HG02885 (cell line): Measurements from ENCODE around the gene MVD.

ENCODE experiments used
- ATAC-seq: cut with Tn5 transposase; IDR thresholded peaks from one replicate; pipeline ENCODE4 v1.9.1; 2021; ENCODE audit warnings: mild to moderate bottlenecking; ENCODE audit not compliant: unreplicated experiment, poor library complexity

MVD gene

DNA sequence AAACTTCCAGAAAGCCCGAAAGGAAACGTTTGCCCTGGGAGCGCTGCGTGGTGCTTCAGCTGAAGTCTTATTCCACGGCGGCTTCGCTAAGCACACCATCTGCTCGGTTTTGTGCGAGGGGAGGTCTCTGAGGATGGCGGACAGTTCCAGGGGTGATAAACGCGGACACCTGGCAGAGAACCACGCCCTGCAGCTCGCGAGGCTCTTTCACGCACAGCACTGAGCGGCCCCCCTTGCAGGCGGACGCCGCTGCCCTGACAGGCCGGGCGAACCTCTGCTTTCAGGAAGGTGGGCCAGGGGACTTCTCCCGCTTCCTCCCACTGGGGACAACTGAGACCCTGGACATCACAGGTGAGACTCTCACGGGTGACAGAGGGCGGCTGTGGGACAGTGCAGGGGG, 3.7 kb downstream of the MVD start:
- ATAC-seq = no peak

GRCh38 chr16:88658714-88659113, 4.2 kb downstream of the MVD start:
- no peak for ATAC-seq

- no peak for ATAC-seq
Measured at GRCh38 chr16:88657371-88657770, 5.5 kb downstream of the MVD start.

DNA sequence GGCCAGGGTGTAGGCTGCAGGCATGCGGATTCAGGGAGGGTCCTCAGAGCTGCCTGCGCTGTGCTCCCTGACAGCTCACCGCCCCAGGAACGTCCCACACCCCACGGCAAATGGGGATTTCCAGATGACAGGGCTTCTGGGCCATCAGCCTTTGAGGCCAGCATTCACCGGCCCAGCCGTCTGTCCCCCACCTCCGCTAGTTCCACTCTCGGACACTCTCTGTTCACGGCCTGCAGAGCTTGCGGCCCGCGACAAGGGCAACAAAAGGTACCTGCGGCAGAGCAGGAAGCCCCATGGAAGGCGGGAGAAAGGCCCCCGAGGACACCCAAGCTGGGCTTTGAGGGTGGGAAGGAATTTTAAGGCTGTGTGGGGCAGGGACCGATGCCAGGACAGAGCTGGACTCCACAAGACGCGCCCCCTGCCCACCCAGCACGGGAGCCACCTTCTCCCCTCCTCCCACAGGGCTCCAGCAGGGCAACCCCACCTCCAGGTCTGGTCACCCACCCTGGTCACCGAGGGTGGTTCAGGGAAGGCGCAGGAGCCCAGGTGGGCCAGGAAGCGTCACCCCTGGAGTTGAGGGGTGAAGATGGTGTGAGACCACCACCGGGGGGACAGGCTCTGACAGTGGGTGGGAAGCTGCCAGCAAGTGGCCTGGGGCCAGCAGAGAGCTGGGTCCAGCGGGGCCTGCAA, 6.5 kb downstream of the MVD start:
- ATAC-seq = no peak

GRCh38 chr16:88655733-88656281, 7.1 kb downstream of the MVD start:
- no peak for ATAC-seq

- no peak for ATAC-seq
Measured at GRCh38 chr16:88655053-88655732, 7.7 kb downstream of the MVD start.

DNA sequence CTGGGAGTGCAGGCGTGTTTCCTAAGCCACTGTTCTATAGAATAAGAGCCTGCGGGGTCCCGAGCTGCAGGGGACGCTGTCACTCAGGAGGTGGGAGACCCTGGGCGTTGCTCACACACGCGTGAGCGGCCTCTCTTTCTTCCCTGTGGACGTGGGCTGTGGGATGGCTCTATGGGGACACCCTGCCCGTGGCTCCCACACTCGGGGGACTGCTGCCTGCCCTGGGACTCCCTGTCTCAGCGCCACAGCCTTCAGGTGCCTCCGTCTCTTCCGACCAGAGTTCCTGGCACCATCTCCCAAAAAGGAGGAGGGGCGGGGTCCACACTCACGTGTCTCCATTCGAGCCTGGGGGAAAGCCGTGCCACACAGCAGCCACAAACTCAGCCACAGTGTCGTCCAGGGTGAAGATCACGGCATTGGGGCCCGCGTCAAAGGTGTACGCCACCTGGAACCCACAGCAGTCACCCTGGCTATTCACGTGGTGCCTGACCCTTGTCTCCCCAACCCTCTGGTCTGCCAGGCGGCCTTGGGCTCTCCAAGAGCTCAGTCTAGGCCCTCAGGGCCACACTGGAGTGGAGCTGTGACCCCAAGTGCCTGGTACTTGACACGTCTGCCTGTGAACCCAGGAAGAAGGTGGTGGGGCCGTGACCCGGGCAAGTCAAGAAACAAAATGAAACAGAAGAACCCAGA, 8.4 kb downstream of the MVD start:
- no peak for ATAC-seq

GRCh38 chr16:88653596-88654362, 9.1 kb downstream of the MVD start:
- ATAC-seq = no peak

- ATAC-seq = no peak
Measured at GRCh38 chr16:88653101-88653500, 9.8 kb downstream of the MVD start.

- ATAC-seq = no peak
Measured at GRCh38 chr16:88652762-88653063, 10.2 kb downstream of the MVD start.

- no peak for ATAC-seq
Measured at GRCh38 chr16:88651989-88652761, 10.7 kb downstream of the MVD start.

- peak; percentile 77 for ATAC-seq
Measured at GRCh38 chr16:88651276-88651988, 11.5 kb downstream of the MVD start.

GRCh38 chr16:88650749-88651275, 12.1 kb downstream of the MVD start, which contains the start of gene CYBA:
Gene CYBA, minus strand, starts transcription at chr16:88651053. Its CDS starts 40 bp downstream, at chr16:88651013.
- peak; percentile 80 for ATAC-seq

DNA sequence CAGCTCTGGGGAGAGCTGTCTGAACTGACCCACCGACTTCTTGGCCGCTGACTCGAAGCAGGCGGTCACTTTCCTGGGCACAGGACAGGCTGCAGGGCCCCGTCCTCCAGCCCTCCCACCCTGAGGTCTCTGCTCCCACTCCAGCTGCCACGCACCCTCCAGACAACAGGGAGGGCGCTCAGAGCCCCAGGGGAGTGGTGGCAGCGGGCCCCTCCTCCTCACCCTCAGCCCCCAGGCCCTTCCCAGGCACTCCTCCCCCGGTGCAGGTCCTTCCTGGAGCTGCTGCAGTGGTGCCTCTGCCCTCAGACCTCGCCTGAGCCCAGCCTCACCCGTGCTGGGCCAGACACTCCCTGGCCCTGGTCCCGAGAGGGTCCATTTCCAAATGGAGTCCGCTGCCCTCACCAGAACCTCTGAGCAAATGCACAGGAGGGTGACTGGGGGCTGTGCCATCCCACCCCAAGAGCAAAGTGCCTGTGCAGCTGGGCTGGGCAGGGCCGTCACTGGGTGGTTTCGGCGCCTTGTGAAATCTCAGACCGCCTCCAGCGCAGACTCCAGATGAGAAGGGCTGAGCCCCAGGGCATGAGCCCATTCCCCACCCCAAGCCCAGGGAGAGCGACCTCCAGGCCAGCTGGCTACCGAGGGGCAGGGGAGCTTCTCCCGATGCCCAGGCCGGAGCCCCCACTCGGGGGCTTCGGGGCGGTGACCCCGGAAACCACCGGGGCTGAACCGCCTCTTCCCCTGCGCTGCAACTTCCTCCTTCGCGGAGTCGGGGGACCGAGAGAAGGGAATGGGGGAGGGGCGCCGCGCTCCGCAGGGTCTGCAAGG, 12.8 kb downstream of the MVD start:
- ATAC-seq = peak; percentile 17

GRCh38 chr16:88649195-88649923, 13.5 kb downstream of the MVD start:
- no peak for ATAC-seq

DNA sequence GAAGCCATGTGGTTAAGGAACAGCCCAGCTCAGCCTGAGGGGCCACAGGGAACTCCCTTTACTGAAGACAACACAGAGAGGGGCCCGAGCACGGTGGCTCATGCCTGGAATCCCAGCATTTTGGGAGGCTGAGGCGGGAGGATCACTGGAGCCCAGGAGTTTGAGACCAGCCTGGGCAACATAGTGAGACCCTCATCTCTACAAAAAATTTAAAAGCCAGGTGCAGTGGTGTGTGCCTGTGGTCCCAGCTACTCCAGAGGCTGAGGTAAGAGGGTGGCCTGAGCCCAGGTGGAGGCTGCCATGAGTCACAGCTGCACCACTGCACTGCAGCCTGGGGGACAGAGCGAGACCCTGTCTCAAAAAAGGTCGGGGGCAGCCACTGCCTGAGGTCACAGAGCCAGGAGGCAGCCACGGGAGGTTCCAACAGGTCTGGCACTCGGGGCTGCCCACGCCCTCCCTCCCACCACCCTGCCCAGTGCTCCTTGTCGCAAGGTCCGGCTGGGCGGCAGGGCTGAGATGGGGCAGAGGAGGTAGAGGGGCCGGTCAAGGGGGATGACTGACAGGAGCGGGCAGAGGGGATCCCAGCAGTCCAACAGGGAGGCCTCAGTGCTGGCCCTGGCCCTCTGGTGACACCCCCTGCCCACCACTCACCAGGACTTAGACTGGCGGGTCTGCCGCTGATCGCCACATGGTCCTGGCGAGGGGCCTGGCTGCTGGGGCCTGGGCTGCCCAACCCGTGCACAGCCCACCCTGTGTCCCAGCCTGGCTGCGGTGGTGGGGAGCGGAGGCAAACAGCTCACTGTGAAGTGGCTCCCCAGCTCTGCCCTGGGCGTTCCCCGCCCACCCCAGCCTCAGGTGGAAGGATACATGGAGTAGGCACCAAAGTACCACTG, 15.5 kb downstream of the MVD start:
- no peak for ATAC-seq
